H9 (cell line): ENCODE measurements around the gene TARS2. TPM values are rescaled to one million over a fixed set of nuclear protein-coding genes. Genes with fewer than 3 reads are reported as not detected.
A peak's percentile ranks its signal among the peaks of the same experiment; 100 is the strongest.

ENCODE experiments used
- DNase-seq: peaks from one replicate; pipeline ENCODE4 v3.0.0-alpha.2; 2017
- H2AFZ ChIP-seq: one replicate; pipeline ENCODE4 v1.6.1; 2013; ENCODE audit warnings: mild to moderate bottlenecking, low read length, control low read depth, moderate library complexity
- H2AK5ac ChIP-seq: 2 replicates; pipeline ENCODE4 v1.6.1; 2013; ENCODE audit warnings: low read length, control low read depth, mixed read lengths; ENCODE audit not compliant: insufficient read length
- H2BK120ac ChIP-seq: one replicate; pipeline ENCODE4 v1.6.1; 2013; ENCODE audit warnings: low read depth, mild to moderate bottlenecking, low read length, control low read depth, inconsistent platforms; ENCODE audit not compliant: poor library complexity, severe bottlenecking
- H2BK12ac ChIP-seq: 2 replicates; pipeline ENCODE4 v1.6.1; 2013; ENCODE audit warnings: low read length, control low read depth, mixed read lengths, low read depth; ENCODE audit not compliant: insufficient read length
- H2BK15ac ChIP-seq: 2 replicates; pipeline ENCODE4 v1.6.1; 2013; ENCODE audit warnings: low read depth, low read length, control low read depth
- H2BK20ac ChIP-seq: one replicate; pipeline ENCODE4 v1.6.1; 2013; ENCODE audit warnings: low read depth, mild to moderate bottlenecking, low read length, control low read depth, inconsistent platforms; ENCODE audit not compliant: poor library complexity, severe bottlenecking
- H2BK5ac ChIP-seq: 2 replicates; pipeline ENCODE4 v1.6.1; 2013; ENCODE audit warnings: low read length, control low read depth, mixed read lengths; ENCODE audit not compliant: insufficient read length
- H3K14ac ChIP-seq: 2 replicates; pipeline ENCODE4 v1.6.1; 2013; ENCODE audit warnings: low read length, control low read depth; ENCODE audit not compliant: insufficient read depth
- H3K18ac ChIP-seq: 2 replicates; pipeline ENCODE4 v1.6.1; 2013; ENCODE audit warnings: low read depth, mild to moderate bottlenecking, mixed read lengths, low read length, control low read depth; ENCODE audit not compliant: insufficient read length
- H3K23ac ChIP-seq: 2 replicates; pipeline ENCODE4 v1.6.1; 2013; ENCODE audit warnings: low read length, control low read depth, mixed read lengths, low read depth; ENCODE audit not compliant: insufficient read length
- H3K23me2 ChIP-seq: 2 replicates; pipeline ENCODE4 v1.6.1; 2013; ENCODE audit warnings: low read depth, mild to moderate bottlenecking, mixed read lengths, low read length, control low read depth; ENCODE audit not compliant: insufficient read length, poor library complexity, severe bottlenecking
- H3K27ac ChIP-seq: 2 replicates; pipeline ENCODE4 v1.5.1; 2013; ENCODE audit warnings: low read length, control low read depth, mixed read lengths, low read depth; ENCODE audit not compliant: insufficient read length
- H3K27me3 ChIP-seq: 2 replicates; pipeline ENCODE4 v1.6.1; 2013; ENCODE audit warnings: low read length, control low read depth, inconsistent platforms; ENCODE audit not compliant: insufficient read depth
- H3K4ac ChIP-seq: 2 replicates; pipeline ENCODE4 v1.6.1; 2013; ENCODE audit warnings: low read depth, mild to moderate bottlenecking, control low read depth, inconsistent platforms, low read length, moderate library complexity
- H3K4me1 ChIP-seq: 2 replicates; pipeline ENCODE4 v1.6.1; 2013; ENCODE audit warnings: low read length, control low read depth, inconsistent platforms; ENCODE audit not compliant: insufficient read depth
- H3K4me2 ChIP-seq: 2 replicates; pipeline ENCODE4 v1.6.1; 2013; ENCODE audit warnings: low read length, control low read depth, mixed read lengths; ENCODE audit not compliant: insufficient read length, insufficient read depth
- H3K56ac ChIP-seq: 2 replicates; pipeline ENCODE4 v1.6.1; 2013; ENCODE audit warnings: low read depth, mild to moderate bottlenecking, mixed read lengths, low read length, control low read depth; ENCODE audit not compliant: insufficient read length
- H3K79me1 ChIP-seq: 2 replicates; pipeline ENCODE4 v1.6.1; 2013; ENCODE audit warnings: low read depth, mild to moderate bottlenecking, moderate library complexity, low read length, control low read depth, inconsistent platforms; ENCODE audit not compliant: insufficient read depth, poor library complexity, severe bottlenecking
- H3K79me2 ChIP-seq: 2 replicates; pipeline ENCODE4 v1.6.1; 2013; ENCODE audit warnings: low read length, control low read depth, inconsistent platforms; ENCODE audit not compliant: insufficient read depth
- H3K9ac ChIP-seq: 2 replicates; pipeline ENCODE4 v1.6.1; 2013; ENCODE audit warnings: low read length, control low read depth, mixed read lengths; ENCODE audit not compliant: insufficient read length; ENCODE audit errors: extremely low read depth
- H3K9me3 ChIP-seq: one replicate; pipeline ENCODE4 v1.6.1; 2013; ENCODE audit warnings: low read depth, low read length, inconsistent platforms; ENCODE audit not compliant: control insufficient read depth
- H3T11ph ChIP-seq: one replicate; pipeline ENCODE4 v1.6.1; 2013; ENCODE audit warnings: mild to moderate bottlenecking, low read length, control low read depth, inconsistent platforms
- H4K20me1 ChIP-seq: one replicate; pipeline ENCODE4 v1.6.1; 2013; ENCODE audit not compliant: control insufficient read depth, insufficient read length, insufficient read depth
- H4K5ac ChIP-seq: 2 replicates; pipeline ENCODE4 v1.6.1; 2013; ENCODE audit warnings: low read depth, mild to moderate bottlenecking, mixed read lengths, low read length, control low read depth; ENCODE audit not compliant: insufficient read length
- H4K8ac ChIP-seq: replicated peaks from 2 replicates; pipeline ENCODE4 v1.6.1; 2013; ENCODE audit warnings: low read length, control low read depth, mixed read lengths, low read depth; ENCODE audit not compliant: insufficient read length
- H4K91ac ChIP-seq: 2 replicates; pipeline ENCODE4 v1.6.1; 2013; ENCODE audit warnings: low read depth, mild to moderate bottlenecking, moderate library complexity, mixed read lengths, low read length, control low read depth; ENCODE audit not compliant: insufficient read length
- H3K27ac Mint-ChIP-seq, 3 experiments: 2 replicates in 2 of 3; 3 replicates in 1 of 3; pipeline ENCODE4 v1.8.0; 2020 to 2021; ENCODE audit warnings: mixed read lengths in 3 of 3, mild to moderate bottlenecking in 1 of 3, moderate library complexity in 1 of 3
- H3K27me3 Mint-ChIP-seq: 2 replicates; pipeline ENCODE4 v1.8.0; 2021; ENCODE audit warnings: low read depth, mild to moderate bottlenecking, moderate library complexity, mixed read lengths
- H3K36me3 Mint-ChIP-seq, 3 experiments: 2 replicates in 2 of 3; 3 replicates in 1 of 3; pipeline ENCODE4 v1.8.0; 2020 to 2021; ENCODE audit warnings: low read depth in 3 of 3, mixed read lengths in 3 of 3; ENCODE audit not compliant: insufficient read depth in 1 of 3
- H3K4me1 Mint-ChIP-seq, 2 experiments: 2 replicates each; pipeline ENCODE4 v1.8.0; 2020; ENCODE audit warnings: mixed read lengths in 2 of 2
- H3K4me3 Mint-ChIP-seq, 2 experiments: 2 replicates in 1 of 2; 3 replicates in 1 of 2; pipeline ENCODE4 v1.8.0; 2020 to 2021; ENCODE audit warnings: mild to moderate bottlenecking in 2 of 2, mixed read lengths in 2 of 2, moderate library complexity in 1 of 2
- H3K9me3 Mint-ChIP-seq, 2 experiments: 2 replicates in 1 of 2; 3 replicates in 1 of 2; pipeline ENCODE4 v1.8.0; 2020; ENCODE audit warnings: mild to moderate bottlenecking in 2 of 2, mixed read lengths in 2 of 2, moderate library complexity in 1 of 2
- CTCF ChIP-seq: fragments of 200-600 bp; sonication (generic); conservative IDR thresholded peaks from 3 replicates; pipeline ENCODE4 v1.8.0; 2021; ENCODE audit warnings: antibody characterized with exemption, mild to moderate bottlenecking
- WGBS: extraction: QIAGEN DNeasy Blood & Tissue Kit; methylation state at CpG from one replicate; pipeline ENCODE4 v1.1.7; 2013; ENCODE audit warnings: missing lambda C conversion rate, low lambda C conversion rate, mixed read lengths; ENCODE audit not compliant: insufficient read length; ENCODE audit errors: extremely low coverage; 5-methylcytosine and 5-hydroxymethylcytosine counted together
- total RNA-seq: library from RNA; stranded (reverse); gene quantifications from 2 replicates; pipeline ENCODE4 v1.2.1, GENCODE V29; 2021

TARS2 gene
- total RNA-seq, 1 experiment from 2014 or later: 36.5 TPM

DNA sequence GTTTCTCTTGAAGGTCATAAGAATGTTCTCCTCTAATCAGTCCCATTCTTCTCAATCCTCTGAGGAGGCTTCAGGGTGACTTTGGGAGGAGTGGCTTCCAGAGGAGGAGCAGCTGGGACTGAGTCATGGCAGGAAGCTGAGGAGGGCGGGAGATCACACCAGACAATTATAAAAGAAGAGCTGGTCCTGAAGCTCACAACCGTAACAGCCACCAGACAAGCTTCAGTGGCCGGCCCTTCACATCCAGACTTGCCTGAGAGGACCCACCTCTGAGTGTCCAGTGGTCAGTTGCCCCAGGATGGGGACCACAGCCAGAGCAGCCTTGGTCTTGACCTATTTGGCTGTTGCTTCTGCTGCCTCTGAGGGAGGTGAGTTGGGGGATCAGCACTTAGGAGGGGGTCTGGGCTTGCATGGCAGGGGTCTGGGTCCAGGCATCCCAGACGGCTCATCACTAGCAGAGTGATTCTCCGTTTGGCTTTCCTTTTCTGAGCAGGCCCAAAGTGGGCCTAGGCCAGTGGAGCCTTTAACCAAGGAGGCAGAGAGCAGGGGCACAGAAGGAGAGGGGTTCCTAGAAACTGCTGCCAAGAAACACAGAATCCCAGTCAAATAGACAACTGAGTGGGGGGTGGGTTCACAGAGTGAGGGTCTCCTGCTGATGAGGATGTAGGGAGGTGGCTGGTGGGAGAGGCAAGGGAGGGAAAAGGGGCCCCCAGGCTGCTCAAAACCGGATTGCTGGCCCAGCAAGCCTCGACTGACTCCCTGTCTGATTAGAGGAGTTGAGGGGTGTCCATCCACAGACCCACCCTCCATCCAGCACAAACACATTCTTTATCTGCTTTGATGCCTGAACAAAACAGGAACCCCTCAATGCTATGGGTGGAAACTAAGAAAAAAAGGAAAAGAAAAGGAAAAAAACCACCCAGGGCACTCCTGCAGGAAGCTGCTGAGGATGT, 21.0 kb downstream of the TARS2 start, which contains the start of gene ECM1:
Gene ECM1, plus strand, starts transcription at position 198 of the 953 bp plus-strand sequence. Its CDS starts 101 bp downstream, at position 299.
- no peak within 1 kb of the TSS; the same call in 1 of the 2 replicates for H3K14ac ChIP-seq
- H3K23ac ChIP-seq: no peak within 1 kb of the TSS
- H2BK5ac ChIP-seq: no peak within 1 kb of the TSS
- H2BK120ac ChIP-seq: no peak within 1 kb of the TSS
- H2BK20ac ChIP-seq: no peak within 1 kb of the TSS
- Mint-ChIP-seq H3K4me3 (no peak within 1 kb of the TSS; a peak in 1 of 5 replicates), H3K27ac (peak within 1 kb of the TSS in 2 of 3 experiments; percentile 52 to 64; a peak in 4 of 7 replicates), H3K9me3 (no peaks in the 10 kb centered on the region), H3K36me3 (peaks cover 23 to 51% (median 37%) of the 10 kb centered on the region in 3 experiments; a peak in 6 of 7 replicates), H3K4me1 (peaks cover 5 to 6% of the 10 kb centered on the region in 2 experiments; a peak in 2 of 4 replicates), H3K27me3 (no peaks in the 10 kb centered on the region; the same call in 1 of the 2 replicates)
- H3K23me2 ChIP-seq: no peaks in the 10 kb centered on the region
- H3K27ac ChIP-seq: no peak within 1 kb of the TSS
- no peak within 1 kb of the TSS for H3K4ac ChIP-seq
- no peaks in the 10 kb centered on the region for H4K20me1 ChIP-seq
- H2AFZ ChIP-seq: no peak within 1 kb of the TSS
- no peaks in the 10 kb centered on the region for H3K27me3 ChIP-seq
- H3K18ac ChIP-seq: no peak within 1 kb of the TSS
- no peak within 1 kb of the TSS for H2BK15ac ChIP-seq
- WGBS: no CpG with 5 or more reads among the region's 7 CpGs
- no peak for TF ChIP-seq CTCF
- no peaks in the 10 kb centered on the region for H3K79me2 ChIP-seq
- H3K9ac ChIP-seq: no peak within 1 kb of the TSS
- no peak within 1 kb of the TSS for H3T11ph ChIP-seq
- H3K56ac ChIP-seq: no peak within 1 kb of the TSS
- H4K91ac ChIP-seq: no peak within 1 kb of the TSS
- DNase-seq: no peak
- no peak within 1 kb of the TSS for H3K4me2 ChIP-seq
- no peak within 1 kb of the TSS for H2AK5ac ChIP-seq
- no peak within 1 kb of the TSS for H2BK12ac ChIP-seq
- no peaks in the 10 kb centered on the region for H3K4me1 ChIP-seq
- no peaks in the 10 kb centered on the region for H3K9me3 ChIP-seq
- H3K79me1 ChIP-seq: no peaks in the 10 kb centered on the region
- no peak within 1 kb of the TSS for H4K8ac ChIP-seq
- no peak within 1 kb of the TSS for H4K5ac ChIP-seq
